ENCODE results near the gene BABAM2.

Gene BABAM2

GRCh38 chr2:28313220-28313784 lies 422.8 kb downstream of the BABAM2 start:
- H3K4me3 ChIP-seq (ENCODE audit: low read depth in 1 of 2, low read length in 2 of 2) = no peak overlapping the region
- no peak overlapping the region for H3K27ac ChIP-seq (ENCODE audit: low read depth, low read length)
- no peaks in the 10 kb centered on the region for H3K9me3 ChIP-seq (ENCODE audit: low read length)
- H3K27me3 ChIP-seq (ENCODE audit: control insufficient read depth in 1 of 2, insufficient read depth in 2 of 2, low read length in 2 of 2) = no peaks in the 10 kb centered on the region
- H3K9ac ChIP-seq (ENCODE audit: low read length) = no peak overlapping the region
- H3K36me3 ChIP-seq (ENCODE audit: insufficient read depth, low read length) = peaks cover 5% of the 10 kb centered on the region
- H3K4me1 ChIP-seq (ENCODE audit: insufficient read depth, low read length) = no peaks in the 10 kb centered on the region

DNA sequence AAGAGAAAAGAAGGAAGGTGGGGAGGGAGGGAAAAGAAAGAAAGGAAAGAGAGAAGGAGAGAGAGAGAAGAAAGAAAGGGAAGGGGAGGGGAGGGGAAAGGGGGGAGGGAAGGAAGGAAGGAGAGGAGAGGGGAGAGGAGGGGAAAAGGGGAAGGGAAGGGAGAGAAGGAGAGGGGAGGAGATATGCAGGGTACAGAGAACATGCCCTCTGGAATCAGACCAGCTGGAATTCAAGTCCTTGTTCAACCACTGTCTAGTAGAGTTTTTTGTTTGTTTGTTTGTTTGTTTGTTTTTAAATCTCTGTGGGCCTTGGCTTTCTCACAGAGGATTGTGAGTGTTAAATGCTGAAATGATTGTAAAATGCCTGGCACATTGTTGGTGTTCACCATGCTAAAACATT lies 424.4 kb downstream of the BABAM2 start:
- no peak overlapping the region for H3K9ac ChIP-seq (ENCODE audit: low read length)
- H3K36me3 ChIP-seq (ENCODE audit: insufficient read depth, low read length) = peaks cover 4% of the 10 kb centered on the region
- H3K27me3 ChIP-seq (ENCODE audit: control insufficient read depth in 1 of 2, insufficient read depth in 2 of 2, low read length in 2 of 2) = no peaks in the 10 kb centered on the region
- no peaks in the 10 kb centered on the region for H3K4me1 ChIP-seq (ENCODE audit: insufficient read depth, low read length)
- no peak overlapping the region for H3K4me3 ChIP-seq (ENCODE audit: low read depth in 1 of 2, low read length in 2 of 2)
- no peak overlapping the region for H3K27ac ChIP-seq (ENCODE audit: low read depth, low read length)
- H3K9me3 ChIP-seq (ENCODE audit: low read length) = no peaks in the 10 kb centered on the region

- Histone ChIP-seq H3K27me3 (ENCODE audit: control insufficient read depth in 1 of 2, insufficient read depth in 2 of 2, low read length in 2 of 2) (no peaks in the 10 kb centered on the region), H3K9ac (ENCODE audit: low read length) (no peak overlapping the region), H3K4me1 (ENCODE audit: insufficient read depth, low read length) (no peaks in the 10 kb centered on the region), H3K4me3 (ENCODE audit: low read depth in 1 of 2, low read length in 2 of 2) (no peak overlapping the region), H3K27ac (ENCODE audit: low read depth, low read length) (no peak overlapping the region), H3K9me3 (ENCODE audit: low read length) (no peaks in the 10 kb centered on the region), H3K36me3 (ENCODE audit: insufficient read depth, low read length) (no peaks in the 10 kb centered on the region)
These were observed 426.2 kb downstream of the BABAM2 start for GRCh38 chr2:28316546-28317335.

DNA sequence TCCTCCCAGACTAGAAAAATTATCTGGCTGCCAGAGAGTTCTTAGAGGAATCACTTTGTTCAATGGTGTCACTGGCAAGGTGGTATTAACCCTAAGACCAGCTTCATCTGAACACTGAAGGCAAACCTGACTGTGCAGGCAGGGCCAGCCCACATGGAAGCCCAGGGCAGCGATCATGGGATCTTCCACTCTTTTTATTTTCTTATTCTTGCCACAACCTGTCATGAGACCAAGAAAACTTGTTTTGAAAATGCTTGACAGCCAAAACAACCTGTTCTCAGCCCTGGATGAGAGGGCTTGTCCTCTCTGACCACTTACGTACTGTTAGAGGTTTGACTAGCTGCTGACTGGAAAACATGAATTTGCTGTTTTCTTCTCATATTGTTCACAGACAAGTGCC lies 426.9 kb downstream of the BABAM2 start:
- H3K4me1 ChIP-seq (ENCODE audit: insufficient read depth, low read length) = no peaks in the 10 kb centered on the region
- no peaks in the 10 kb centered on the region for H3K36me3 ChIP-seq (ENCODE audit: insufficient read depth, low read length)
- H3K27me3 ChIP-seq (ENCODE audit: control insufficient read depth in 1 of 2, insufficient read depth in 2 of 2, low read length in 2 of 2) = no peaks in the 10 kb centered on the region
- H3K9me3 ChIP-seq (ENCODE audit: low read length) = no peaks in the 10 kb centered on the region
- H3K4me3 ChIP-seq (ENCODE audit: low read depth in 1 of 2, low read length in 2 of 2) = no peak overlapping the region
- H3K9ac ChIP-seq (ENCODE audit: low read length) = no peak overlapping the region
- H3K27ac ChIP-seq (ENCODE audit: low read depth, low read length) = no peak overlapping the region

- no peak overlapping the region for H3K27ac ChIP-seq (ENCODE audit: low read depth, low read length)
These were observed 427.5 kb downstream of the BABAM2 start for GRCh38 chr2:28318023-28318422.

DNA sequence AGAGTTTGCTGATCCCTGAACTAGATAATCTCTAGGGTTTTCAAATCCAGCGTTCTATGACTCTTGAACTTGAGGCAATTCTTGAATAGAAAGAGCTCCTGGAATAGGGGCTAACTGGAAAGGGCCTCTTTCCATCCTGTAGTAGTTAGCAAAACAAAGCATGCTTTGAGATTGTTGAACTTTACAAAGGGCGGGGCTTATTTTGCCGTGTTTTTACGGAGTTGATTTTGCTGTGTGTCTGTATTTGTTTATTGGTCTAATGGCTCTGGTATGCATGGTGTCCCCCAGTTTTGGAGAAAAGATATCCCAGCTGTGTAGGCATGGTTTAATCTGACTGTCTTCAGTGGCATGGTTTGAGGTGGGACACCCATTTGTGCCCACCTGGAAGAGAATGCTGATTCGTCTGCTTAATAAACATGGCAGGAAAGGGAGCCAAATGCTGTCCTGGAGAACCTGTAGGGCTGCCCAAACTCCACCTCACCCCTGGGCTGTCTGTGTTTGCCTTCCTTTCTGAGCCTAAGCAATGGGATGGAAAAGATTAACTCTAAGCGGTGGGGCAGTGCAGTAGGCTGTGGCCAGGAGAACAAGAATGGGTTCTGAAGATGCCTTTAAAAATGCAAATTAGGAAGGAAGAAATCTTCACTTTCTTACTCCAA lies 428.1 kb downstream of the BABAM2 start:
- Histone ChIP-seq H3K4me1 (ENCODE audit: insufficient read depth, low read length) (no peaks in the 10 kb centered on the region), H3K9ac (ENCODE audit: low read length) (no peak overlapping the region), H3K9me3 (ENCODE audit: low read length) (no peaks in the 10 kb centered on the region), H3K4me3 (ENCODE audit: low read depth in 1 of 2, low read length in 2 of 2) (no peak overlapping the region), H3K27me3 (ENCODE audit: control insufficient read depth in 1 of 2, insufficient read depth in 2 of 2, low read length in 2 of 2) (no peaks in the 10 kb centered on the region), H3K27ac (ENCODE audit: low read depth, low read length) (no peak overlapping the region), H3K36me3 (ENCODE audit: insufficient read depth, low read length) (no peaks in the 10 kb centered on the region)

More at GRCh38 chr2:28318023-28318422, 427.5 kb downstream of the BABAM2 start:
- Histone ChIP-seq H3K4me1 (ENCODE audit: insufficient read depth, low read length) (no peaks in the 10 kb centered on the region), H3K9me3 (ENCODE audit: low read length) (no peaks in the 10 kb centered on the region), H3K36me3 (ENCODE audit: insufficient read depth, low read length) (no peaks in the 10 kb centered on the region), H3K4me3 (ENCODE audit: low read depth in 1 of 2, low read length in 2 of 2) (no peak overlapping the region), H3K9ac (ENCODE audit: low read length) (no peak overlapping the region), H3K27me3 (ENCODE audit: control insufficient read depth in 1 of 2, insufficient read depth in 2 of 2, low read length in 2 of 2) (no peaks in the 10 kb centered on the region)

DNA sequence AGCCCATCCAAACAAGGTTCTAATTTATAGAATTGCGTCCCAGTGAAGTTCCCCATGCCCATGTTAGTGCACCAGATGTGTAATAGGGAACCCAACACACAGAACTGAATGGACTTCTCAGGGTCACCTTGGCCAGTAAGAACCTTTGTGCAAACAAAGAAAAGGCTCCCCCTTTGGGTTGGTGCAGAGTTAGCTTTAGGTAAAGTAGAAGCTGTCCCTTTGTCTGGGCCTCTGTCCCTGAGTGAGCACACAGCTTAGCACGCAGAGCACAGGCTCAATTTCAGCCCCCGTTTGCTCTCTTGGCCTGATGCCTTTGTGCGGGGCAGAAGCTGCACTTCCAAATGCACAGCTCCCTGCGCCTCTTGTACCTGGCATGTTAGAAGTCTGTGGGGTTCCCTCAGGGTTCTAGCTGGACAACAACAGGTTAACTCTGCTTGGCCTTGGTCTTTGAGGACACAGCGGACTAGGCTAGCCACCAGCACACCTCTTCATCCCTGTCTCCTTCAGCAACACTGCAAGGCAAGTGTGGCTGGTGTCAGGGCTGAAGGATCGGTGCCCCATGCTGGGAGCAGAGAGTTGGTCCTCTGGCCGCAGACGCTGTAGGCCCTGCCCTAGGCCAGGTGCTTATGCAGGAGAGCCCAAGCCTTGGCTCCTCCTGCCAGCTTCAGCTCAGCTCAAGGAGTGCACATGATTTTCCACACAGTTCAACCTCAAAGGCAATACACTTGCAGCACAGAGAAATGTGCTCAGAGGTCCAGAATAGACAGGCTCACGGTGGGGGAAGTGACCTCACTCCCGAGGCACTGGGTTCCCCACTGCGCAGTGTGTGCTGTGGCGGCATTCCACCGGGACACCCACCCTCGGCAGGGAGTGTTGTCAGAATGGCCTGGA lies 428.8 kb downstream of the BABAM2 start:
- H3K4me3 ChIP-seq (ENCODE audit: low read depth in 1 of 2, low read length in 2 of 2) = no peak overlapping the region
- H3K9me3 ChIP-seq (ENCODE audit: low read length) = no peaks in the 10 kb centered on the region
- no peaks in the 10 kb centered on the region for H3K27me3 ChIP-seq (ENCODE audit: control insufficient read depth in 1 of 2, insufficient read depth in 2 of 2, low read length in 2 of 2)
- no peaks in the 10 kb centered on the region for H3K4me1 ChIP-seq (ENCODE audit: insufficient read depth, low read length)
- no peaks in the 10 kb centered on the region for H3K36me3 ChIP-seq (ENCODE audit: insufficient read depth, low read length)
- no peak overlapping the region for H3K9ac ChIP-seq (ENCODE audit: low read length)
- no peak overlapping the region for H3K27ac ChIP-seq (ENCODE audit: low read depth, low read length)

- Histone ChIP-seq H3K27ac (ENCODE audit: low read depth, low read length) (no peak overlapping the region), H3K4me3 (ENCODE audit: low read depth in 1 of 2, low read length in 2 of 2) (no peak overlapping the region), H3K9me3 (ENCODE audit: low read length) (no peaks in the 10 kb centered on the region), H3K36me3 (ENCODE audit: insufficient read depth, low read length) (no peaks in the 10 kb centered on the region), H3K27me3 (ENCODE audit: control insufficient read depth in 1 of 2, insufficient read depth in 2 of 2, low read length in 2 of 2) (no peaks in the 10 kb centered on the region), H3K4me1 (ENCODE audit: insufficient read depth, low read length) (no peaks in the 10 kb centered on the region), H3K9ac (ENCODE audit: low read length) (no peak overlapping the region)
These were observed 429.5 kb downstream of the BABAM2 start for GRCh38 chr2:28320009-28320365.

GRCh38 chr2:28320371-28320770 lies 429.8 kb downstream of the BABAM2 start:
- no peaks in the 10 kb centered on the region for H3K4me1 ChIP-seq (ENCODE audit: insufficient read depth, low read length)
- H3K27me3 ChIP-seq (ENCODE audit: control insufficient read depth in 1 of 2, insufficient read depth in 2 of 2, low read length in 2 of 2) = no peaks in the 10 kb centered on the region
- no peaks in the 10 kb centered on the region for H3K36me3 ChIP-seq (ENCODE audit: insufficient read depth, low read length)
- H3K4me3 ChIP-seq (ENCODE audit: low read depth in 1 of 2, low read length in 2 of 2) = no peak overlapping the region
- H3K9me3 ChIP-seq (ENCODE audit: low read length) = no peaks in the 10 kb centered on the region
- no peak overlapping the region for H3K27ac ChIP-seq (ENCODE audit: low read depth, low read length)
- no peak overlapping the region for H3K9ac ChIP-seq (ENCODE audit: low read length)

- H3K9me3 ChIP-seq (ENCODE audit: low read length) = no peaks in the 10 kb centered on the region
- no peaks in the 10 kb centered on the region for H3K36me3 ChIP-seq (ENCODE audit: insufficient read depth, low read length)
- H3K4me3 ChIP-seq (ENCODE audit: low read depth in 1 of 2, low read length in 2 of 2) = no peak overlapping the region
- no peaks in the 10 kb centered on the region for H3K27me3 ChIP-seq (ENCODE audit: control insufficient read depth in 1 of 2, insufficient read depth in 2 of 2, low read length in 2 of 2)
- H3K27ac ChIP-seq (ENCODE audit: low read depth, low read length) = no peak overlapping the region
- H3K4me1 ChIP-seq (ENCODE audit: insufficient read depth, low read length) = peaks cover 7% of the 10 kb centered on the region
- no peak overlapping the region for H3K9ac ChIP-seq (ENCODE audit: low read length)
These were observed 430.9 kb downstream of the BABAM2 start for GRCh38 chr2:28321426-28321825.

- Histone ChIP-seq H3K9me3 (ENCODE audit: low read length) (no peaks in the 10 kb centered on the region), H3K9ac (ENCODE audit: low read length) (no peak overlapping the region), H3K27ac (ENCODE audit: low read depth, low read length) (no peak overlapping the region), H3K36me3 (ENCODE audit: insufficient read depth, low read length) (no peaks in the 10 kb centered on the region), H3K4me3 (ENCODE audit: low read depth in 1 of 2, low read length in 2 of 2) (no peak overlapping the region), H3K4me1 (ENCODE audit: insufficient read depth, low read length) (peaks cover 13% of the 10 kb centered on the region), H3K27me3 (ENCODE audit: control insufficient read depth in 1 of 2, insufficient read depth in 2 of 2, low read length in 2 of 2) (no peaks in the 10 kb centered on the region)
These were observed 431.5 kb downstream of the BABAM2 start for GRCh38 chr2:28322051-28322450.

Data from muscle layer of colon (tissue), 2 donors.